ENCODE data around the gene CFAP70. TPM values are rescaled to one million over a fixed set of nuclear protein-coding genes. Genes with fewer than 3 reads are reported as not detected.

CFAP70 gene
- total RNA-seq, 2 donors from 2014 or later: 7.2 to 11.9 TPM

DNA sequence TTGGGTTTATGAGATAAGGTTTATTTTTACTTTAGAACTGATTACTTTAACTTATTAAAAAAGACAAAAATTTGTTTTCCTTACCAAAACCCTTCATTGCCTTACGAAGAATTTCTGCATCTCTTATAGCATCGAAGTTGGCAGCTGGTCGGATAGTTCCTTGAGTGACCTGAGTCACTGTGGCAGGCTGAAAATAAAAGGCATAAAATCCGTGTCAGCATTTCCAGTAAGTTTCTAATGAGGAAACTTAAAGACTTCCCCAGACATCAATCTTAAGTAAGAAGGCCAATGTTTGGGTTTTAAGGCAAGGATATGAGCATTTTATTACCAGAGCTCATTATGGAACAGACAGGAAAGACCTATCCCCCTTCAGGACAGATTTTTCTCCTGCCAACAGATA is 29.6 kb upstream of the CFAP70 start:
- H3K4me1 ChIP-seq (replicated peaks): no peaks in the 10 kb centered on the region

DNA sequence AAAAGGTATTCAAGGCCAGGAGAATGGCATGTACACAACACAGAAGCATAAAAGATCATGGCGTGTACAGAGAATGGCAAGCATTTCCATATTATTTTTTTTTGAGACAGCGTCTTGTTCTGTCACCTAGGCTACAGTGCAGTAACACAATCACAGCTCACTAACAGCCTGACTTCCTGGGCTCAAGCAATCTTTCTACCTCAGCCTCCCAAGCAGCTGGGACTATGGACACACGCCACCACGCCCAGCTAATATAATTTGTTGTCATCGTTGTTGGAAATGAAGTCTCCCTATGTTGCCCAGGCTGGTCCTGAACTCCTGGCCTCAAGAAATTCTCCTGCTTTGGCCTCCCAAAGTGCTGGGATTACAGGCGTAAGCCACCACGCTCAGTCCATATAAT is 27.9 kb upstream of the CFAP70 start:
- peaks cover 7 to 9% of the 10 kb centered on the region in 2 donors for H3K36me3 ChIP-seq
- TF ChIP-seq POLR2AphosphoS5 (IDR thresholded peaks at IDR 0.05) (no peak), POLR2A (IDR thresholded peaks at IDR 0.05) (no peak)
- TF ChIP-seq, protein P1, sequence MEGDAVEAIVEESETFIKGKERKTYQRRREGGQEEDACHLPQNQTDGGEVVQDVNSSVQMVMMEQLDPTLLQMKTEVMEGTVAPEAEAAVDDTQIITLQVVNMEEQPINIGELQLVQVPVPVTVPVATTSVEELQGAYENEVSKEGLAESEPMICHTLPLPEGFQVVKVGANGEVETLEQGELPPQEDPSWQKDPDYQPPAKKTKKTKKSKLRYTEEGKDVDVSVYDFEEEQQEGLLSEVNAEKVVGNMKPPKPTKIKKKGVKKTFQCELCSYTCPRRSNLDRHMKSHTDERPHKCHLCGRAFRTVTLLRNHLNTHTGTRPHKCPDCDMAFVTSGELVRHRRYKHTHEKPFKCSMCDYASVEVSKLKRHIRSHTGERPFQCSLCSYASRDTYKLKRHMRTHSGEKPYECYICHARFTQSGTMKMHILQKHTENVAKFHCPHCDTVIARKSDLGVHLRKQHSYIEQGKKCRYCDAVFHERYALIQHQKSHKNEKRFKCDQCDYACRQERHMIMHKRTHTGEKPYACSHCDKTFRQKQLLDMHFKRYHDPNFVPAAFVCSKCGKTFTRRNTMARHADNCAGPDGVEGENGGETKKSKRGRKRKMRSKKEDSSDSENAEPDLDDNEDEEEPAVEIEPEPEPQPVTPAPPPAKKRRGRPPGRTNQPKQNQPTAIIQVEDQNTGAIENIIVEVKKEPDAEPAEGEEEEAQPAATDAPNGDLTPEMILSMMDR (IDR thresholded peaks at IDR 0.05): no peak
- no peak for DNase-seq (ENCODE audit: low spot score)

More for the DNA sequence above, 29.6 kb upstream of the CFAP70 start:
- Histone ChIP-seq H3K27me3 (replicated peaks; ENCODE audit: insufficient read depth) (no peaks in the 10 kb centered on the region), H3K36me3 (peaks cover 4 to 7% of the 10 kb centered on the region in 2 donors), H3K27ac (no peak overlapping the region), H3K9me3 (no peaks in the 10 kb centered on the region), H3K4me3 (no peak overlapping the region)
- intact Hi-C loops (cut with DNase I): no loop called here
- TF ChIP-seq, protein P1 (IDR thresholded peaks at IDR 0.05): no peak
- no peak for TF ChIP-seq POLR2A (IDR thresholded peaks at IDR 0.05)
- TF ChIP-seq POLR2AphosphoS5 (IDR thresholded peaks at IDR 0.05): no peak
- no peak for DNase-seq (ENCODE audit: low spot score)
- 94% methylated on average over 4 of the region's 4 CpGs for WGBS

DNA sequence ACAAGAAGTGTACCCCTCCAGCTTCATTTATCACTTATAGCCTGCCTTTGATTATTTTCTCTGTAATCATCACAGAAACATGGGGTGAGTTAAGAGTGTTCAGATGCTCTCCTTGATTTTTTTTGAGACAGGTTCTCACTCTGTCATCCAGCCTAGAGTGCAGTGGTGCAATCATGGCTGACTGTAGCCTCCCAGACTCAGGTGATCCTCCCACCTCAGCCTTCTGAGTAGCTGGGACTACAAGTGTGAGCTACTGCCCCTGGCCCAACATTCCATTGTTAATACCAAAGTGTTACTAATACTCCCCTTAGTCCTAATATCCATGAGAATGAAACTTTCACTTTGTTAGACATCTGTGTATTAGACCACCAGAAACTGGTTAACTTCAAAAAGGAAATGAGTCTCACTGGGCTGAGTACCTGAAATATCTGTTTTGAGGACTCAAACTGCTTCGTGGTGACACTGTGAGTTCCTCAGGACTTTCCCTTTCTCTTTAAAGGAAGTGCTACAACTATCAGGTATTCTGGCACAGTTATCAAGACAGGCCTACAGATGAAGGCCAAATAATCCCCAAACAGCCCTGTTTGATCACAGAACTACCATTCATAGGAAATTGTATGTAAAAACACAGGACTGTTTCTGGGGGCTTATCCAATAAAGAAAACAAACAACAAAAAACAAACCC is 20.5 kb upstream of the CFAP70 start:
- Histone ChIP-seq H3K4me3 (no peak overlapping the region), H3K9me3 (no peaks in the 10 kb centered on the region), H3K27ac (no peak overlapping the region), H3K36me3 (peaks cover 8 to 9% of the 10 kb centered on the region in 2 donors), H3K27me3 (replicated peaks; ENCODE audit: insufficient read depth) (no peaks in the 10 kb centered on the region), H3K4me1 (replicated peaks) (no peaks in the 10 kb centered on the region)
- TF ChIP-seq POLR2AphosphoS5 (IDR thresholded peaks at IDR 0.05) (no peak), POLR2A (IDR thresholded peaks at IDR 0.05) (no peak)
- TF ChIP-seq, protein P1 (IDR thresholded peaks at IDR 0.05): no peak
- intact Hi-C loops (cut with DNase I): no loop called here
- 78% methylated on average over 1 of the region's 1 CpG for WGBS
- no peak for DNase-seq (ENCODE audit: low spot score)

More for the DNA sequence above, 27.9 kb upstream of the CFAP70 start:
- intact Hi-C loops (cut with DNase I): no loop called here
- Histone ChIP-seq H3K27ac (no peak overlapping the region), H3K4me1 (replicated peaks) (no peaks in the 10 kb centered on the region), H3K27me3 (replicated peaks; ENCODE audit: insufficient read depth) (no peaks in the 10 kb centered on the region), H3K9me3 (no peaks in the 10 kb centered on the region), H3K4me3 (no peak overlapping the region)
- 94% methylated on average over 7 of the region's 7 CpGs for WGBS

DNA sequence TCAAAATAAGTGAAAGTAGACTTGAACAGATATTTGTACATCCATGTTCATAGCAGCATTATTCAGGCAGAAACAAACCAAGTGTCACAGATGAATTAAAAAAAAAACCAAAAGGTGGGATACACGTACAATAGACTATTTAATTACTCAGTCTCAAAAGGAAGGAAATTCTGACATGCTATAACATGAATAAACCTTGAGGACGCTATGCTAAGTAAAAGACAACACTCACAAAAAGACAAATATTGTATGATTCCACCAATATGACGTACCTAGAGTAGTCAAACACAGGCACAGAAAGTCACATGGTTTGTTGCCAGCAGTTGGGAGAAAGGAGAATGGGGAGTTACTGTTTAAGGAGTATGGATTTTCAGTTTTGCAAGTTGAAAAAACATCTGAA is 18.0 kb upstream of the CFAP70 start:
- WGBS: 41% methylated on average over 3 of the region's 3 CpGs
- H3K36me3 ChIP-seq: peaks cover 5 to 9% of the 10 kb centered on the region in 2 donors

More for the DNA sequence above, 18.0 kb upstream of the CFAP70 start:
- TF ChIP-seq POLR2A (IDR thresholded peaks at IDR 0.05) (no peak), POLR2AphosphoS5 (IDR thresholded peaks at IDR 0.05) (no peak)
- TF ChIP-seq, protein P1 (IDR thresholded peaks at IDR 0.05): no peak
- Histone ChIP-seq H3K27me3 (replicated peaks; ENCODE audit: insufficient read depth) (no peaks in the 10 kb centered on the region), H3K4me1 (replicated peaks) (no peaks in the 10 kb centered on the region), H3K27ac (no peak overlapping the region), H3K9me3 (no peaks in the 10 kb centered on the region), H3K4me3 (no peak overlapping the region)
- intact Hi-C loops (cut with DNase I): no loop called here
- DNase-seq (ENCODE audit: low spot score): no peak

Data from prostate gland (tissue), 2 donors.